Bronchus fibroblast of lung (primary cell): ENCODE results near the gene DNTT. TPM values are rescaled to one million over a fixed set of nuclear protein-coding genes. Genes with fewer than 3 reads are reported as not detected.

ENCODE experiments used
- total RNA-seq: library from RNA; depleted of rRNA; stranded (reverse); fragments of >200 nt; gene quantifications from 2 replicates; pipeline ENCODE4 v1.2.3, GENCODE V29; 2015

The DNTT gene
- total RNA-seq, result not detected in 2 replicates

DNA sequence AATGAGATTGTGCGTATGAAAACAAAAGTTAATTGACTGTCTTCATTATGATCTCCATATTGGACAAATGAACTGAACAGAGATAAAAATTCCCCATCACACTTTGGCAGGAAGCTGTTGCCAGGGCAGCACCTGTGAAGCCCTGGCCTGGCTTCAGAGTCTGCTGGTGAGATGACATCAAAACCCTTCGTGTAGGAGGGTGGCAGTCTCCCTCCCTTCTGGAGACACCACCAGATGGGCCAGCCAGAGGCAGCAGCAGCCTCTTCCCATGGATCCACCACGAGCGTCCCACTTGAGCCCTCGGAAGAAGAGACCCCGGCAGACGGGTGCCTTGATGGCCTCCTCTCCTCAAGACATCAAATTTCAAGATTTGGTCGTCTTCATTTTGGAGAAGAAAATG, at the start of gene DNTT:
Gene DNTT, plus strand, starts transcription at position 205 of the 400 bp plus-strand sequence. Its CDS starts 64 bp downstream, at position 269.

DNA sequence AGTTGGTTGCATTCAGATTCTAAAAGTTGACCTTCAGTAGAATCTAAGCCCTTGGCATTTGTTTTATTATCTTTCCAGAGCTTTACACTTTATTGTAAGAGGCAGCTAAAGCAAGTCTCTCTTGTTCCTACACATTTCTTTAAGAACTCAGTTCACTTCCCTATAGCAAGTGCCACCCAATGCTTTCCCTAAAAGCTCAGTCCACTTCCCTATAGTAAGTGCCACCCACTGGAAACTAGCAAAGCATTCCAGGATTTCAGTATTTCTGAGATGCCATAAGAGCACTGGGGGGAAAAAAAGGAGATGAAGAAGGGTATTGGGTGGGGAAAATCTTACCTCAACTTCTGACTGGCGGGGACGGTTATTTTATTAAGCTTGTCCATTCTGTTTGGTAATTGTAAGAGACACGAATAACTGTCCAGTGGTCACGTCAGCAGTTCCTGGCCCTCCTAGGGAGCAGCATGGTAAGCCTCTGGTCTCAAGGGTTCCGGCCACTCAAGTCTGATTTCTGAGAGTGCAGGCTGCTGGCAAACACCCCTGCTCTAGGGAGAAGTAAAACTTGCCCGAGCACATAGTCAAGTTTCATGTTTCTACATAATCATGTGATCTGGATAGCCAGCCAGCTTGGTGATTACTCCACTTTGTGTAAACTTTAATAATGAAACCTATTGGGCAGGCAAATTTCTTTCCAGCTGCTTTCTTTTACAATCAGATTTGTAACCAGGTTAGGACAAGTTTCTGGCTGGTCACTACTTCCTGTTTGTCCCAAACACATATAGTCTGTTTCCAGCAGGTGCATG, 33.0 kb upstream of the DNTT start, which contains the start of gene BLNK:
Gene BLNK, minus strand, starts transcription at position 554 of the 800 bp plus-strand sequence. Its CDS starts 171 bp downstream, at position 383.

DNA sequence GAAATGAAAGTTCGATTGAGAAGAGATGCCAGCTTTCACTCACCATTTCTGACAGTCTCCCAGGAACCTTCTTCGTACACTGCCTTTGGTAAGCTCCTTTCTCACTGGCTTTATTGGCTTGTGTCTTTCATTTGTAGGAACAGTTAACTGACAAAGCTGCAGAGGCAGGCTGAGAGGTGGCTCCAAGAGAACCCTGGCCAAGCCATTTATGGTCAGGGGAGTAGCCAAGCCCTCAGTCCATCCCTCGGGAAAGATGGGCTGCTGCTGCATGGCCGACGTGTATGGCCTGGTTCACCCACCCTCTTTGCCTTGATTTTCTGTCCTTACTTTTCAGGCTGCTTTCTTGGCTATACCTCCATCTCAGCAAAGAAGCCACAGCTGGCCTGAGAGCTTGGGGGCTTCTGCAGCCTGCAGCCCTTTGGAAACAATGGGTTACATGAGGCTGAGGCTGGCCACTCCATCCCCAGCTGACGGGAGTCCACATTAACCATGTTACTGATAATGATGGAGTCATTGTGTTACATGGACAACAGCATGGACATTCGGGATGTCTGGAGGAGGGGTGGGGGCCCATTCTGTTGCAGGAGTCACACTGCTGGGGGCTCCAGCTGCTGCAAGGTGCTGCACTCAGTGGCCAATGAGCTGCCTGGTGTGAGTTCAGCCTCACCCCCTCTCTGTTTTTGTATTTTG, 54.8 kb downstream of the DNTT start, which contains the start of gene OPALIN:
Gene OPALIN, minus strand, starts transcription at position 152 of the 690 bp plus-strand sequence. Its CDS starts 106 bp downstream, at position 46.

Other genes starting within 250 kb of the DNTT start
- 5.5 and 5.7 TPM in 2 replicates for gene ZNF518A, start 174.1 kb upstream of the DNTT start, total RNA-seq
- 0.15 and 0.50 TPM in 2 replicates for gene BLNK, start 32.9 kb upstream of the DNTT start, total RNA-seq
- gene OPALIN, start 54.6 kb downstream of the DNTT start, total RNA-seq, result not detected in 2 replicates
- gene TLL2, start 209.5 kb downstream of the DNTT start, total RNA-seq, result under 0.01 TPM in 1 of 2 replicates, not detected in the other